HEK293 (cell line): ENCODE data around the gene DNAJC3.

Source experiments
- CTCF ChIA-PET: fragments of 350-600 bp; formaldehyde crosslinking; extraction: SDS; loops from one replicate; lab custom pipeline; 2021; ENCODE audit warnings: antibody characterized with exemption; lab: Yijun Ruan, JAX
- POLR2A ChIA-PET: fragments of 300-600 bp; formaldehyde crosslinking; extraction: SDS; loops from one replicate; lab custom pipeline; 2020; ENCODE audit warnings: antibody characterized with exemption, inconsistent platforms; lab: Yijun Ruan, JAX
- H3K27ac ChIP-seq: fragments of 200-500 bp; sonication (Bioruptor generic); 2 replicates; pipeline ENCODE4 v1.5.1; 2014; ENCODE audit warnings: low read depth, low read length, control low read depth, inconsistent platforms; ENCODE audit errors: extremely low read depth
- H3K36me3 ChIP-seq, 2 experiments: fragments of 200-500 bp in 1 of 2; sonication (Bioruptor generic) in 1 of 2; 1 replicate in 1 of 2; 2 replicates in 1 of 2; pipeline ENCODE4 v1.5.1; 2014 to 2017; ENCODE audit warnings: inconsistent platforms in 2 of 2, low read length in 2 of 2; ENCODE audit not compliant: control insufficient read depth in 2 of 2, insufficient read depth in 1 of 2
- H3K4me1 ChIP-seq: fragments of 200-500 bp; sonication (Bioruptor generic); 2 replicates; pipeline ENCODE4 v1.5.1; 2014; ENCODE audit warnings: mild to moderate bottlenecking, low read length, inconsistent platforms; ENCODE audit not compliant: control insufficient read depth, insufficient read depth
- H3K4me3 ChIP-seq: 2 replicates; pipeline ENCODE4 v1.5.1; 2011; ENCODE audit warnings: low read depth, mild to moderate bottlenecking, control low read depth, low read length, moderate library complexity
- H3K9me3 ChIP-seq: fragments of 200-500 bp; sonication (Bioruptor generic); 2 replicates; pipeline ENCODE4 v1.5.1; 2014; ENCODE audit warnings: low read depth, low read length, inconsistent platforms; ENCODE audit not compliant: control insufficient read depth, insufficient read depth
- GLI4 ChIP-seq: fragments of 450-650 bp; formaldehyde crosslinking; IDR thresholded peaks from 2 replicates; pipeline ENCODE4 v1.5.1; 2016; ENCODE audit warnings: missing biosample characterization, missing genetic modification characterization
- OSR2 ChIP-seq: fragments of 450-650 bp; formaldehyde crosslinking; IDR thresholded peaks from 2 replicates; pipeline ENCODE4 v1.5.1; 2016; ENCODE audit warnings: missing biosample characterization, missing genetic modification characterization
- PRDM1 ChIP-seq: fragments of 450-650 bp; formaldehyde crosslinking; IDR thresholded peaks from 2 replicates; pipeline ENCODE4; 2016; ENCODE audit warnings: missing biosample characterization, missing genetic modification characterization
- SALL2 ChIP-seq: fragments of 450-650 bp; formaldehyde crosslinking; IDR thresholded peaks from 2 replicates; pipeline ENCODE4 v1.5.0; 2017; ENCODE audit warnings: missing biosample characterization, mild to moderate bottlenecking, missing genetic modification characterization, borderline replicate concordance
- ZFP3 ChIP-seq: fragments of 450-650 bp; formaldehyde crosslinking; IDR thresholded peaks from 2 replicates; pipeline ENCODE4 v1.5.1; 2016; ENCODE audit warnings: low read depth, missing biosample characterization, missing genetic modification characterization
- ZNF248 ChIP-seq: fragments of 450-650 bp; formaldehyde crosslinking; IDR thresholded peaks from 2 replicates; pipeline ENCODE4 v1.5.1; 2017; ENCODE audit warnings: missing biosample characterization, missing genetic modification characterization
- ZNF350 ChIP-seq: fragments of 450-650 bp; formaldehyde crosslinking; IDR thresholded peaks from 2 replicates; pipeline ENCODE4 v1.5.0; 2017; ENCODE audit warnings: missing biosample characterization, mild to moderate bottlenecking, missing genetic modification characterization
- ZNF391 ChIP-seq: fragments of 450-650 bp; formaldehyde crosslinking; IDR thresholded peaks from 2 replicates; pipeline ENCODE4 v1.5.1; 2016; ENCODE audit warnings: low read depth, missing biosample characterization, missing genetic modification characterization, borderline replicate concordance
- ZNF548 ChIP-seq: fragments of 450-650 bp; formaldehyde crosslinking; IDR thresholded peaks from 2 replicates; pipeline ENCODE4 v1.5.1; 2016; ENCODE audit warnings: missing biosample characterization, missing genetic modification characterization
- ZNF624 ChIP-seq: fragments of 450-650 bp; formaldehyde crosslinking; IDR thresholded peaks from 2 replicates; pipeline ENCODE4 v1.5.1; 2017; ENCODE audit warnings: missing biosample characterization, missing genetic modification characterization
- ZNF670 ChIP-seq: fragments of 450-650 bp; formaldehyde crosslinking; IDR thresholded peaks from 2 replicates; pipeline ENCODE4 v1.5.1; 2016; ENCODE audit warnings: missing biosample characterization, missing genetic modification characterization, low read depth
- ZNF785 ChIP-seq: fragments of 450-650 bp; formaldehyde crosslinking; IDR thresholded peaks from 2 replicates; pipeline ENCODE4 v1.5.1; 2016; ENCODE audit warnings: missing biosample characterization, missing genetic modification characterization
- ZNF830 ChIP-seq: fragments of 450-650 bp; IDR thresholded peaks from 2 replicates; pipeline ENCODE4 v1.5.0; 2018; ENCODE audit warnings: missing biosample characterization, missing genetic modification characterization, low read depth, mild to moderate bottlenecking, moderate library complexity
- TF ChIP-seq, protein P1 (sequence below): fragments of 450-650 bp; formaldehyde crosslinking; IDR thresholded peaks from 2 replicates; pipeline ENCODE4 v1.5.1; 2016; ENCODE audit warnings: missing biosample characterization, missing genetic modification characterization
- TF ChIP-seq, protein P2 (sequence below): fragments of 450-650 bp; formaldehyde crosslinking; conservative IDR thresholded peaks from 2 replicates; pipeline ENCODE4 v1.5.1; 2016; ENCODE audit warnings: low read depth, missing biosample characterization, missing genetic modification characterization
- TF ChIP-seq, protein P3 (sequence below): fragments of 450-650 bp; formaldehyde crosslinking; IDR thresholded peaks from 2 replicates; pipeline ENCODE4 v1.5.1; 2016; ENCODE audit warnings: missing biosample characterization, missing genetic modification characterization

The DNAJC3 gene

DNA sequence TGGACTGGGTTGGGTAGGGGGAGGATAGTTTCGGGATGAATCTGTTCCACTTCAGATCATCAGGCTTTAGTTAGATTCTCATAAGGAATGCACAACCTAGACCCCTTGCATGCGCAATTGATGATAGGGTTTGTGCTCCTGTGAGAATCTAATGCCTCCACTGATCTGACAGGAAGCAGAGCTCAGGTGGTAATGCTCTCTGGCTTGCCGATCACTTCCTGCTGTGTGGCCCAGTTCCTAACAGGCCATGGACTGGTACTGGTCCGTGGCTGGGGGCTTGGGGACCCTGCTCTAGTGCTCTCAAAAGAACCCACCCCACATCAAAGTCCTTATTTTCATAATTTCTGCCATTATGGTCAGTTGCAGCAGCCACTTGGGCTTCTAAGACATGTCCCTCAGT, 30.1 kb downstream of the DNAJC3 start:
- TF ChIP-seq, protein P1, sequence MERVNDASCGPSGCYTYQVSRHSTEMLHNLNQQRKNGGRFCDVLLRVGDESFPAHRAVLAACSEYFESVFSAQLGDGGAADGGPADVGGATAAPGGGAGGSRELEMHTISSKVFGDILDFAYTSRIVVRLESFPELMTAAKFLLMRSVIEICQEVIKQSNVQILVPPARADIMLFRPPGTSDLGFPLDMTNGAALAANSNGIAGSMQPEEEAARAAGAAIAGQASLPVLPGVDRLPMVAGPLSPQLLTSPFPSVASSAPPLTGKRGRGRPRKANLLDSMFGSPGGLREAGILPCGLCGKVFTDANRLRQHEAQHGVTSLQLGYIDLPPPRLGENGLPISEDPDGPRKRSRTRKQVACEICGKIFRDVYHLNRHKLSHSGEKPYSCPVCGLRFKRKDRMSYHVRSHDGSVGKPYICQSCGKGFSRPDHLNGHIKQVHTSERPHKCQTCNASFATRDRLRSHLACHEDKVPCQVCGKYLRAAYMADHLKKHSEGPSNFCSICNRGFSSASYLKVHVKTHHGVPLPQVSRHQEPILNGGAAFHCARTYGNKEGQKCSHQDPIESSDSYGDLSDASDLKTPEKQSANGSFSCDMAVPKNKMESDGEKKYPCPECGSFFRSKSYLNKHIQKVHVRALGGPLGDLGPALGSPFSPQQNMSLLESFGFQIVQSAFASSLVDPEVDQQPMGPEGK (tag by site-specific recombination): no peak
- TF ChIP-seq ZNF248 (tag by site-specific recombination): no peak
- TF ChIP-seq OSR2 (tag by site-specific recombination): no peak
- TF ChIP-seq, all 188 proteins: peak for 0

DNA sequence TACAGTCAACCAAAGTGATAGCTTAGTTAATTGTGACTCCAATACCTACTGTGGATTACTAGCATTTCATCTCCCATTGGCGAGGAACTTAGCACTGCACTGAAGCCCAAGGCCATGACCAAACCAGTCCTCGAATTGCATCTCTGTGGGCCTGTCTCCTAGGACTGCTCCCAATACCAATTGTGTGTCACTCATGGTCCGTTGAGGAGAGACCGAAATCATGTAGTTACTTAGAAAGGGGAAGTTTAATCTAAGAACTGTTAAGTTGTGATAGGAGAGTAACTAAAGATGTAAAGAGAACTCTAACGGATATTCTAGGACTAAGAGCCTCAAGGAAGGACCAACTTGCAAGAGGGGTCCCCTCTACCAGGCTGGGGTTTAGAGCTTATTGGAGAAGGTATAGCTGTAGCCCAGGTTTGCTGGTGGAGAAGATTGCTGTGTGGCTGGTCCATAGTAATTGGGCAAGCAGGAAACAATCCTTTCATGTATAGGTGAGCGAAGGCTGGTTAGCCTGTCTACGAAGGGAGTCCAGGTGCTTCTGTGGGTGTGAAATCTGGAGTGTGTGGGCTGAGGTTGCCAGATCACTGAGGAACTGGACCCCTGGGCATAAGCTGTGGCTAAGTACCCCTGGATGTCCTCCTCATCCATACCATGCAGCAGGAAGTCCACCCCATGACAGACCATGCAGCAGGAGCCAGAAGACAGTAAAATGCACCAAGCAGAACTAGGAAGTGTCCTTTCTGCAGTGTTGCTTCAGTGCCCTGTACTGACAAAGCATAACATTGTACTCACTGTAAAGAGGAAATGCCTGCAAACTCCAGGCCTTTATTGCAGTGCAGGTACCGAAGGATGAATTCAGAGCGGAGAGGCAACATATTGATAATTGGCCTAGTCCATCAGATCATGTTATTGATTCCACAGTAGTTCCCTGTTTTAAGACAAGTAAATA, 30.8 kb downstream of the DNAJC3 start:
- ChIA-PET POLR2A (no interaction called here), CTCF (no interaction called here)
- no peak overlapping the region for H3K4me3 ChIP-seq
- H3K36me3 ChIP-seq: peaks cover 7 to 9% of the 10 kb centered on the region in 2 experiments; a peak in 2 of 3 replicates
- no peaks in the 10 kb centered on the region for H3K4me1 ChIP-seq
- no peak overlapping the region for H3K27ac ChIP-seq
- no peaks in the 10 kb centered on the region for H3K9me3 ChIP-seq
- no peak for TF ChIP-seq ZNF670 (tag by site-specific recombination)
- no peak for TF ChIP-seq PRDM1
- TF ChIP-seq ZNF785: no peak
- TF ChIP-seq ZFP3 (tag by site-specific recombination): no peak
- TF ChIP-seq GLI4 (tag by site-specific recombination): no peak
- TF ChIP-seq ZNF391 (tag by site-specific recombination): no peak
- TF ChIP-seq, protein P2, sequence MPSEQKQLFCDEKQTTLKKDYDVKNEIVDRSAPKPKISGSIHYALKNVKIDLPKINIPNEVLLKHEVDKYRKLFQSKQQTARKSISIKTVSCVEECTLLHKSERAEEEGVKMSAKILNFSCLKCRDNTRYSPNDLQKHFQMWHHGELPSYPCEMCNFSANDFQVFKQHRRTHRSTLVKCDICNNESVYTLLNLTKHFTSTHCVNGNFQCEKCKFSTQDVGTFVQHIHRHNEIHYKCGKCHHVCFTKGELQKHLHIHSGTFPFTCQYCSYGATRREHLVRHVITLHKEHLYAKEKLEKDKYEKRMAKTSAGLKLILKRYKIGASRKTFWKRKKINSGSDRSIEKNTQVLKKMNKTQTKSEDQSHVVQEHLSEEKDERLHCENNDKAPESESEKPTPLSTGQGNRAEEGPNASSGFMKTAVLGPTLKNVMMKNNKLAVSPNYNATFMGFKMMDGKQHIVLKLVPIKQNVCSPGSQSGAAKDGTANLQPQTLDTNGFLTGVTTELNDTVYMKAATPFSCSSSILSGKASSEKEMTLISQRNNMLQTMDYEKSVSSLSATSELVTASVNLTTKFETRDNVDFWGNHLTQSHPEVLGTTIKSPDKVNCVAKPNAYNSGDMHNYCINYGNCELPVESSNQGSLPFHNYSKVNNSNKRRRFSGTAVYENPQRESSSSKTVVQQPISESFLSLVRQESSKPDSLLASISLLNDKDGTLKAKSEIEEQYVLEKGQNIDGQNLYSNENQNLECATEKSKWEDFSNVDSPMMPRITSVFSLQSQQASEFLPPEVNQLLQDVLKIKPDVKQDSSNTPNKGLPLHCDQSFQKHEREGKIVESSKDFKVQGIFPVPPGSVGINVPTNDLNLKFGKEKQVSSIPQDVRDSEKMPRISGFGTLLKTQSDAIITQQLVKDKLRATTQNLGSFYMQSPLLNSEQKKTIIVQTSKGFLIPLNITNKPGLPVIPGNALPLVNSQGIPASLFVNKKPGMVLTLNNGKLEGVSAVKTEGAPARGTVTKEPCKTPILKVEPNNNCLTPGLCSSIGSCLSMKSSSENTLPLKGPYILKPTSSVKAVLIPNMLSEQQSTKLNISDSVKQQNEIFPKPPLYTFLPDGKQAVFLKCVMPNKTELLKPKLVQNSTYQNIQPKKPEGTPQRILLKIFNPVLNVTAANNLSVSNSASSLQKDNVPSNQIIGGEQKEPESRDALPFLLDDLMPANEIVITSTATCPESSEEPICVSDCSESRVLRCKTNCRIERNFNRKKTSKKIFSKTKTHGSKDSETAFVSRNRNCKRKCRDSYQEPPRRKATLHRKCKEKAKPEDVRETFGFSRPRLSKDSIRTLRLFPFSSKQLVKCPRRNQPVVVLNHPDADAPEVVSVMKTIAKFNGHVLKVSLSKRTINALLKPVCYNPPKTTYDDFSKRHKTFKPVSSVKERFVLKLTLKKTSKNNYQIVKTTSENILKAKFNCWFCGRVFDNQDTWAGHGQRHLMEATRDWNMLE (tag by site-specific recombination): no peak
- no peak for TF ChIP-seq ZNF548 (tag by site-specific recombination)
- no peak for TF ChIP-seq ZNF350 (tag by site-specific recombination)
- TF ChIP-seq, protein P3, sequence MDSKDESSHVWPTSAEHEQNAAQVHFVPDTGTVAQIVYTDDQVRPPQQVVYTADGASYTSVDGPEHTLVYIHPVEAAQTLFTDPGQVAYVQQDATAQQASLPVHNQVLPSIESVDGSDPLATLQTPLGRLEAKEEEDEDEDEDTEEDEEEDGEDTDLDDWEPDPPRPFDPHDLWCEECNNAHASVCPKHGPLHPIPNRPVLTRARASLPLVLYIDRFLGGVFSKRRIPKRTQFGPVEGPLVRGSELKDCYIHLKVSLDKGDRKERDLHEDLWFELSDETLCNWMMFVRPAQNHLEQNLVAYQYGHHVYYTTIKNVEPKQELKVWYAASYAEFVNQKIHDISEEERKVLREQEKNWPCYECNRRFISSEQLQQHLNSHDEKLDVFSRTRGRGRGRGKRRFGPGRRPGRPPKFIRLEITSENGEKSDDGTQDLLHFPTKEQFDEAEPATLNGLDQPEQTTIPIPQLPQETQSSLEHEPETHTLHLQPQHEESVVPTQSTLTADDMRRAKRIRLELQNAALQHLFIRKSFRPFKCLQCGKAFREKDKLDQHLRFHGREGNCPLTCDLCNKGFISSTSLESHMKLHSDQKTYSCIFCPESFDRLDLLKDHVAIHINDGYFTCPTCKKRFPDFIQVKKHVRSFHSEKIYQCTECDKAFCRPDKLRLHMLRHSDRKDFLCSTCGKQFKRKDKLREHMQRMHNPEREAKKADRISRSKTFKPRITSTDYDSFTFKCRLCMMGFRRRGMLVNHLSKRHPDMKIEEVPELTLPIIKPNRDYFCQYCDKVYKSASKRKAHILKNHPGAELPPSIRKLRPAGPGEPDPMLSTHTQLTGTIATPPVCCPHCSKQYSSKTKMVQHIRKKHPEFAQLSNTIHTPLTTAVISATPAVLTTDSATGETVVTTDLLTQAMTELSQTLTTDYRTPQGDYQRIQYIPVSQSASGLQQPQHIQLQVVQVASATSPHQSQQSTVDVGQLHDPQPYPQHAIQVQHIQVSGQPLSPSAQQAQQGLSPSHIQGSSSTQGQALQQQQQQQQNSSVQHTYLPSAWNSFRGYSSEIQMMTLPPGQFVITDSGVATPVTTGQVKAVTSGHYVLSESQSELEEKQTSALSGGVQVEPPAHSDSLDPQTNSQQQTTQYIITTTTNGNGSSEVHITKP (tag by site-specific recombination): no peak
- TF ChIP-seq ZNF624 (tag by site-specific recombination): no peak
- no peak for TF ChIP-seq ZNF830 (tag by site-specific recombination)
- no peak for TF ChIP-seq SALL2 (tag by site-specific recombination)

More for the DNA sequence above, 30.1 kb downstream of the DNAJC3 start:
- ChIA-PET CTCF (no interaction called here), POLR2A (no interaction called here)
- H3K27ac ChIP-seq: no peak overlapping the region
- no peak overlapping the region for H3K4me3 ChIP-seq
- H3K9me3 ChIP-seq: no peaks in the 10 kb centered on the region
- H3K4me1 ChIP-seq: no peaks in the 10 kb centered on the region
- peaks cover under 1 to 5% of the 10 kb centered on the region in 2 experiments; a peak in 2 of 3 replicates for H3K36me3 ChIP-seq
